Measurements from ENCODE around the gene SF3B4. TPM values are rescaled to one million over a fixed set of nuclear protein-coding genes. Genes with fewer than 3 reads are reported as not detected.

The SF3B4 gene
- total and polyA plus RNA-seq, 4 donors, result 19.6 to 48.1 (median 37.7) TPM

DNA sequence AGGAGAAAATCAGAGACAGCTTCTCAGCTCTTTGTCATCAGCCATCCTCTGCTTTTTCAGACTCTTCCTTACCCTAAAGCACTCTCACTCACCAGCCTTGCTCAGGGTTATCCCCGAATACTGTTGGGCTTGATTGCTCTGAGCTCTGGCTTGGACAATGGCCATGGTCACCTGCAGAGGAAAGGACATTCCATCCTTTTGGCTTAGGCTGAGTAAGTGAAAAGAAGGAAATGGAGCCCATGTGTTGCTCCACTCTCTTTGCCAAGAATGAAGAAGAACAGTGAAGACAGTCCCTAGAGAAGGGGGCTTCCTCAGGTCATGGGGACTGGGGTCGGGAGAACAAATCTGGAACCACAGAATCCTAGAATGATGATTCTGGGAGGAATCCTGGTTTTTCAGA, 6.8 kb upstream of the SF3B4 start:
- ATAC-seq (ENCODE audit: insufficient read depth, low FRiP score) (no peak), DNase-seq (no peak)
- Histone ChIP-seq H3K4me3 (no peak overlapping the region), H3K27ac (ENCODE audit: low read depth in 1 of 2, low read length in 1 of 2) (no peak overlapping the region), H3K9me3 (ENCODE audit: control insufficient read depth in 4 of 4, insufficient read depth in 3 of 4, low read length in 3 of 4) (no peaks in the 10 kb centered on the region), H3K9ac (ENCODE audit: insufficient read depth in 1 of 2, low read length in 2 of 2) (no peak overlapping the region), H3K27me3 (ENCODE audit: control insufficient read depth in 3 of 3, insufficient read depth in 3 of 3, low read length in 2 of 3) (no peaks in the 10 kb centered on the region), H3K36me3 (ENCODE audit: control insufficient read depth in 4 of 4, insufficient read depth in 4 of 4, low read length in 4 of 4) (peaks cover 0 to 18% (median 7%) of the 10 kb centered on the region in 4 donors), H3K4me1 (ENCODE audit: control insufficient read depth in 5 of 5, insufficient read depth in 5 of 5, low read length in 5 of 5) (peaks cover 5 to 22% (median 13%) of the 10 kb centered on the region in 5 donors)
- TF ChIP-seq, protein P1, sequence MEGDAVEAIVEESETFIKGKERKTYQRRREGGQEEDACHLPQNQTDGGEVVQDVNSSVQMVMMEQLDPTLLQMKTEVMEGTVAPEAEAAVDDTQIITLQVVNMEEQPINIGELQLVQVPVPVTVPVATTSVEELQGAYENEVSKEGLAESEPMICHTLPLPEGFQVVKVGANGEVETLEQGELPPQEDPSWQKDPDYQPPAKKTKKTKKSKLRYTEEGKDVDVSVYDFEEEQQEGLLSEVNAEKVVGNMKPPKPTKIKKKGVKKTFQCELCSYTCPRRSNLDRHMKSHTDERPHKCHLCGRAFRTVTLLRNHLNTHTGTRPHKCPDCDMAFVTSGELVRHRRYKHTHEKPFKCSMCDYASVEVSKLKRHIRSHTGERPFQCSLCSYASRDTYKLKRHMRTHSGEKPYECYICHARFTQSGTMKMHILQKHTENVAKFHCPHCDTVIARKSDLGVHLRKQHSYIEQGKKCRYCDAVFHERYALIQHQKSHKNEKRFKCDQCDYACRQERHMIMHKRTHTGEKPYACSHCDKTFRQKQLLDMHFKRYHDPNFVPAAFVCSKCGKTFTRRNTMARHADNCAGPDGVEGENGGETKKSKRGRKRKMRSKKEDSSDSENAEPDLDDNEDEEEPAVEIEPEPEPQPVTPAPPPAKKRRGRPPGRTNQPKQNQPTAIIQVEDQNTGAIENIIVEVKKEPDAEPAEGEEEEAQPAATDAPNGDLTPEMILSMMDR (IDR thresholded peaks at IDR 0.05; ENCODE audit: control extremely low read depth, extremely low read depth), result no peak
- 72 to 89% methylated on average over 2 of the region's 2 CpGs for WGBS, 2 donors

DNA sequence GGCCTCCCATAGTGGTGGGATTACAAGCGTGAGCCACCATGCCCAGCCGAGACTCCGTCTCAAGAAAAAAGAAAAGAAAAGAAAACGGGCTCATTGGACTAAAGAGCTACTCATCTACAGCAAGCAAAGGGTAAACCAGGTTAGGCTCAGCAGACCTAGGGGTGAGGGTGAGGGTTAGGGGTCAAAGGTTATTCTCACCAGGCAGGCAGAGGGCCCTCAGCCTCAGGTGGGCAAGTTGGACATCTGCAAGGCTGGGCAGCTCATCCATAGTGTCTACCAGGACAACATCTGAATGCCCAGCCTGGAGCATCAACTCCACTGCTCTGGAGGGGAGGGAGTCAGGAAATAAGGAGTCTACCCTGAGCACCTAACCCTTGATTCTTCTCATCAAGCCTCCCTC, 5.6 kb upstream of the SF3B4 start:
- no peaks in the 10 kb centered on the region for H3K9me3 ChIP-seq (ENCODE audit: control insufficient read depth in 4 of 4, insufficient read depth in 3 of 4, low read length in 3 of 4)
- DNase-seq (no peak), ATAC-seq (ENCODE audit: insufficient read depth, low FRiP score) (no peak)
- no peaks in the 10 kb centered on the region for H3K27me3 ChIP-seq (ENCODE audit: control insufficient read depth in 3 of 3, insufficient read depth in 3 of 3, low read length in 2 of 3)
- H3K27ac ChIP-seq (ENCODE audit: low read depth in 1 of 2, low read length in 1 of 2), result no peak overlapping the region
- no peak overlapping the region for H3K9ac ChIP-seq (ENCODE audit: insufficient read depth in 1 of 2, low read length in 2 of 2)
- H3K36me3 ChIP-seq (ENCODE audit: control insufficient read depth in 4 of 4, insufficient read depth in 4 of 4, low read length in 4 of 4), result peaks cover 0 to 18% (median 8%) of the 10 kb centered on the region in 4 donors
- WGBS, 2 donors, result 95 to 99% methylated on average over 4 of the region's 4 CpGs
- no peak overlapping the region for H3K4me3 ChIP-seq
- peaks cover 5 to 29% (median 13%) of the 10 kb centered on the region in 5 donors for H3K4me1 ChIP-seq (ENCODE audit: control insufficient read depth in 5 of 5, insufficient read depth in 5 of 5, low read length in 5 of 5)
- TF ChIP-seq, protein P1 (IDR thresholded peaks at IDR 0.05; ENCODE audit: control extremely low read depth, extremely low read depth), result no peak

DNA sequence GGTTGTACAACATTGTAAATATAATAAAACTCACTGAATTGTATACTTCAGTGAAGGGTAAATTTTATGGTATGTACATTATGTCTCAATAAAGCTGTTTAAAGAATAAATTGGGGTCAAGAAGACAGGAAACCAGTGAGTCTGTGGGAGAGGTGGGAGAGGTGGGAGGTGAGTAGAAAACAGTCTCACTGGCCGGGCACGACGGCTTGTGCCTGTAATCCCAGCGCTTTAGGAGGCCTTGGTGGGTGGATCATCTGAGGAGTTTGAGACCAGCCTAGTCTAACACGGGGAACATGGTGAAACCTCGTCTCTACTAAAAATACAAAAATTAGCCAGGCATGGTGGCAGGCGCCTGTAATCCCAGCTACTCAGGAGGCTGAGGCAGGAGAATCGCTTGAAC, 4.9 kb upstream of the SF3B4 start:
- 94 to 97% methylated on average over 8 of the region's 8 CpGs for WGBS, 2 donors
- H3K36me3 ChIP-seq (ENCODE audit: control insufficient read depth in 4 of 4, insufficient read depth in 4 of 4, low read length in 4 of 4), result peaks cover 0 to 18% (median 8%) of the 10 kb centered on the region in 4 donors

More for the DNA sequence above, 4.9 kb upstream of the SF3B4 start:
- TF ChIP-seq, protein P1 (IDR thresholded peaks at IDR 0.05; ENCODE audit: control extremely low read depth, extremely low read depth), result no peak
- peaks cover 3 to 26% (median 7%) of the 10 kb centered on the region in 5 donors for H3K4me1 ChIP-seq (ENCODE audit: control insufficient read depth in 5 of 5, insufficient read depth in 5 of 5, low read length in 5 of 5)
- no peak overlapping the region for H3K27ac ChIP-seq (ENCODE audit: low read depth in 1 of 2, low read length in 1 of 2)
- H3K9me3 ChIP-seq (ENCODE audit: control insufficient read depth in 4 of 4, insufficient read depth in 3 of 4, low read length in 3 of 4), result no peaks in the 10 kb centered on the region
- H3K4me3 ChIP-seq, result no peak overlapping the region
- H3K27me3 ChIP-seq (ENCODE audit: control insufficient read depth in 3 of 3, insufficient read depth in 3 of 3, low read length in 2 of 3), result no peaks in the 10 kb centered on the region
- DNase-seq, result no peak
- no peak overlapping the region for H3K9ac ChIP-seq (ENCODE audit: insufficient read depth in 1 of 2, low read length in 2 of 2)
- ATAC-seq (ENCODE audit: insufficient read depth, low FRiP score), result no peak
